Stimulated activated CD4-positive, alpha-beta T cell treated with anti-CD3 and anti-CD28 coated beads, Interleukin-1b, Interleukin-23, amount 100 ng/mL, for 4 hours (primary cell): ENCODE results near the gene SORCS2.

Experiments used
- DNase-seq, 2 donors: peaks; one replicate each; pipeline ENCODE4 v3.0.0-alpha.2; 2020; ENCODE audit warnings: low read depth in 2 of 2

The SORCS2 gene

GRCh38 chr4:7631288-7632014 lies 439.1 kb downstream of the SORCS2 start:
- DNase-seq, result no peak

- DNase-seq, result no peak
Measured at GRCh38 chr4:7632341-7632740, 440.0 kb downstream of the SORCS2 start.

GRCh38 chr4:7632971-7633370 lies 440.6 kb downstream of the SORCS2 start:
- DNase-seq, result no peak

GRCh38 chr4:7634661-7635251 lies 442.4 kb downstream of the SORCS2 start:
- no peak for DNase-seq

GRCh38 chr4:7635445-7636239 lies 443.3 kb downstream of the SORCS2 start:
- no peak for DNase-seq

- no peak for DNase-seq
Measured at GRCh38 chr4:7636240-7636508, 443.8 kb downstream of the SORCS2 start.

GRCh38 chr4:7637139-7637538 lies 444.8 kb downstream of the SORCS2 start:
- no peak for DNase-seq

GRCh38 chr4:7637971-7638370 lies 445.6 kb downstream of the SORCS2 start:
- DNase-seq, result no peak

- DNase-seq, result no peak
Measured at GRCh38 chr4:7638489-7638888, 446.2 kb downstream of the SORCS2 start.

GRCh38 chr4:7638984-7639789 lies 446.8 kb downstream of the SORCS2 start:
- no peak for DNase-seq

GRCh38 chr4:7640136-7640535 lies 447.8 kb downstream of the SORCS2 start:
- no peak for DNase-seq

GRCh38 chr4:7641712-7642111 lies 449.4 kb downstream of the SORCS2 start:
- no peak for DNase-seq

- no peak for DNase-seq
Measured at GRCh38 chr4:7642741-7643458, 450.6 kb downstream of the SORCS2 start.

GRCh38 chr4:7645158-7645557 lies 452.8 kb downstream of the SORCS2 start:
- no peak for DNase-seq

- no peak for DNase-seq
Measured at GRCh38 chr4:7645956-7646355, 453.6 kb downstream of the SORCS2 start.

GRCh38 chr4:7646384-7647061 lies 454.2 kb downstream of the SORCS2 start:
- no peak for DNase-seq

- no peak for DNase-seq
Measured at GRCh38 chr4:7647186-7647585, 454.8 kb downstream of the SORCS2 start.

- DNase-seq, result no peak
Measured at GRCh38 chr4:7647600-7648543, 455.5 kb downstream of the SORCS2 start.

GRCh38 chr4:7648544-7649395 lies 456.4 kb downstream of the SORCS2 start:
- no peak for DNase-seq
